GM06990 (cell line): ENCODE measurements around the gene MEF2B.
A peak's percentile ranks its signal among the peaks of the same experiment; 100 is the strongest.

ENCODE experiments used
- DNase-seq: peaks from one replicate; pipeline ENCODE4 v3.0.0-alpha.2; 2011; ENCODE audit not compliant: insufficient read length; ENCODE audit errors: extremely low read depth
- H3K27me3 ChIP-seq: replicated peaks from 2 replicates; pipeline ENCODE4 v1.6.0; 2011; ENCODE audit warnings: low read length; ENCODE audit not compliant: control insufficient read depth, insufficient read depth
- H3K36me3 ChIP-seq: 2 replicates; pipeline ENCODE4 v1.5.1; 2011; ENCODE audit warnings: low read length; ENCODE audit not compliant: control insufficient read depth, insufficient read depth
- H3K4me3 ChIP-seq: replicated peaks from 2 replicates; pipeline ENCODE4 v1.5.1; 2011; ENCODE audit warnings: low read depth, mild to moderate bottlenecking, control low read depth, low read length
- CTCF ChIP-seq: IDR thresholded peaks from 2 replicates; pipeline ENCODE4 v1.5.1; 2011; ENCODE audit warnings: low read length, control low read depth, mild to moderate bottlenecking, inconsistent platforms; ENCODE audit not compliant: insufficient read depth, poor library complexity, severe bottlenecking

MEF2B gene

GRCh38 chr19:19162495-19162894 is 7.6 kb downstream of the MEF2B start:
- no peak for DNase-seq
- Histone ChIP-seq H3K36me3 (no peaks in the 10 kb centered on the region), H3K4me3 (no peak overlapping the region), H3K27me3 (no peaks in the 10 kb centered on the region)
- TF ChIP-seq CTCF, result no peak

- Histone ChIP-seq H3K4me3 (peak overlapping the region; percentile 33; the same call in 1 of the 2 replicates), H3K36me3 (no peaks in the 10 kb centered on the region), H3K27me3 (no peaks in the 10 kb centered on the region)
- no peak for TF ChIP-seq CTCF
- DNase-seq, result peak; percentile 90
Measured at GRCh38 chr19:19160461-19161035, 9.5 kb downstream of the MEF2B start.

GRCh38 chr19:19159534-19159933 is 10.5 kb downstream of the MEF2B start:
- H3K4me3 ChIP-seq, result no peak overlapping the region
- DNase-seq, result no peak
- TF ChIP-seq CTCF, result no peak
- H3K27me3 ChIP-seq, result no peaks in the 10 kb centered on the region
- no peaks in the 10 kb centered on the region for H3K36me3 ChIP-seq

GRCh38 chr19:19157808-19158207 is 12.3 kb downstream of the MEF2B start:
- Histone ChIP-seq H3K36me3 (no peaks in the 10 kb centered on the region; the same call in 1 of the 2 replicates), H3K27me3 (no peaks in the 10 kb centered on the region), H3K4me3 (no peak overlapping the region)
- DNase-seq, result no peak
- TF ChIP-seq CTCF, result no peak

GRCh38 chr19:19155495-19156219 is 14.4 kb downstream of the MEF2B start:
- DNase-seq, result peak; percentile 86
- no peaks in the 10 kb centered on the region for H3K27me3 ChIP-seq
- no peaks in the 10 kb centered on the region; the same call in none of the 2 replicates for H3K36me3 ChIP-seq
- no peak for TF ChIP-seq CTCF
- H3K4me3 ChIP-seq, result no peak overlapping the region
